GM18499 (cell line): ENCODE measurements around the gene UNC5B.

Source experiments
- ATAC-seq: cut with Tn5 transposase; IDR thresholded peaks from one replicate; pipeline ENCODE4 v1.9.1; 2021; ENCODE audit warnings: moderate number of reproducible peaks; ENCODE audit not compliant: insufficient read depth, unreplicated experiment

UNC5B gene

DNA sequence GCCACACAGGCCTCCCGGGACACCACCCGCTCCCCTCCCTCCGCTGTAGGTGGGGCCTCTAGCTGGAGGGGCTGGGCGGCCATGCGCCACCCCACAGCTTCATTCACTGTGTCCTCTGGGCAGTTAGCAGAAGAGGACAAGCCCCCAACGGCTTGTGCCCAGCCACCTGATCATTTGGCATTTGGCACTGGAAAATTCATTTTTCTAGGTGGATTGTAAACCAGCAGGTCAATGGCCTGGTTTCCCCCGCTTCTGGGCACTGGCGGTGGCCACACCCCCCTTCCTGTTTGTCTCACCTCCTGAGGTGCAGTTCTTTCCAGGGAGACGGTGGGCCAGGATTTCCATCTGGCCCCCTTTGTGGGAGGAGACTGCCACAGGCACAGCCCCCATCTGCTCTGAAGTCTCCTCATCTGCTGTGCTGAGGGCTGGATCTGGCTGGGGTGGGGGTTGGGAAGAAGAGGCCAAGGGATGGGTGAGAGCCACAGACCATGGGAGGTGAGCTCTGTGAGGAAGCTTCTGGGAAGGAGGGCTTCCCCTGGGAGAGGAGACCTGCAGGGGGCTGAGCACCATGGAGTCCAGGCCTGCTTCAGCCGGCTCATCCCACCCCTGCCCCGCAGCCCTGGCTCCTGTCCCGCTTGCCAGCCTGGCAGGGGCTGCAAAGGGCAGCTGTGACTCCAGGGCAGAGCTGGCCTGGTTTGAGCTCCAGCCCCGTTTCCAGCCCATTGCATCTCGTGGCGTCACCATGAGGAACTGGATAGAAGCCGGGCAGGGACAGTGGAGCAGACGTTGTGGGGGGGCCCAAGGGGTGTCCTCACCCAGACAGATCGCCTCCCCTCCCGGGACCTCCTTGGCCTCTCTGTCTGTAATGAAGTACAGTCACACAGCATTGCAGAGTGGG is 66.6 kb downstream of the UNC5B start:
- ATAC-seq, result no peak

DNA sequence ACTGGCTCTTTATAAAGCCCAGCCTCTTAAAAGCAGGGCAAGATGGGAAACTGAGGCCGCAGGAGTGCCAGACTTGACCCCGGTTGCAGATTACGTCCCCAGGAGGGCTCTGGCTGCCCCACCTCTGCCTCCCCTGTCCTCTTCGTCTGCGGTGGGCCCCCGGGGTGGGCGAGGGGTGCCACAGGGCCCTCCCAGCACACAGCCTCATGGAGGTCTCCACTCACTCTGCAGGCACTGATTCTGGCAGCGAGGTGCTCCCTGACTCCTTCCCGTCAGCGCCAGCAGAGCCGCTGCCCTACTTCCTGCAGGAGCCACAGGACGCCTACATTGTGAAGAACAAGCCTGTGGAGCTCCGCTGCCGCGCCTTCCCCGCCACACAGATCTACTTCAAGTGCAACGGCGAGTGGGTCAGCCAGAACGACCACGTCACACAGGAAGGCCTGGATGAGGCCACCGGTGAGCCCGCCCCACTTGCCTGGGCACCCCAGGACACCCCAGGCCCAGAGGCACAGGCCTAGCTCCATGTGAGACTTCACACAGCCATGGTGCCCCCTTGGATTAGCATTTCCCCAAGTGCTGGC is 67.3 kb downstream of the UNC5B start:
- no peak for ATAC-seq

DNA sequence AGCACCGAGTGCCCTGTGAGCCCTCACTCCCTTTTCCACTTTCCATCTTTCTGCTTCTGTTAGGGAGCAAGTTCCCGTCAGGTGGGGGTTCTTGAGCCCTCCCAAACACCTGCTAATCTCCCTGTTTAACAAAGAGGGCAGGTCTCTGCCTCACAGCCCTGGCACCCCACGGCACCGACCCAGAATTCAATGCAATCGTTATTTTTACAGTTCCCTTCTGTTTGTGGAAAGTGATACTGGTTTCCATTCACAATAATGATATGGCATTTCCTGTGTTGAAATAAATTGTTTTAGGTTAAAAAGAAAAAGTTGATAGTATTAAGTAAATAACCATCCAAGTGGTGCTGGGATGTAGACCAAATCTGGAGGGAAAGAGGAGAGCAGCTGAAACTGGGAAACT is 67.8 kb downstream of the UNC5B start:
- no peak for ATAC-seq

DNA sequence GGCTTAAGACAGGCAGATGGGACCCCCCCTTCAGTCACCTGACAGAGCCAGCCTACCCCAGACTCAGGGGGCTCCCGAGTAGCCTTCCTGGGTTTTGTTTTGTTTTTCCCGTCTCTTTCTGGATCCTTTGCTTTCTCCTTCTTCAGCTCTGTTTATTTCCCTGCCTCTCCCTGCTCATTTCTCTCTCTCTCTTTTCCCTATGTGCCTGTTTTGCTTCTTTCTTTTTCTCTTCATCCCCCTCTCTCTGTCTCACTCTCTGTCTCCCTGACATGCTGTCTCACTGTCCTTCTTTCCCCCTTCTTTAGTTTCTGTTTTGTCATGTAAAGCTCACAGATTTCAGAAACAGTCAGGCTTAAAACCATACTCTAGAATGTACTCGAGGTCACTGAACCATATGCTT is 68.5 kb downstream of the UNC5B start:
- ATAC-seq, result no peak

DNA sequence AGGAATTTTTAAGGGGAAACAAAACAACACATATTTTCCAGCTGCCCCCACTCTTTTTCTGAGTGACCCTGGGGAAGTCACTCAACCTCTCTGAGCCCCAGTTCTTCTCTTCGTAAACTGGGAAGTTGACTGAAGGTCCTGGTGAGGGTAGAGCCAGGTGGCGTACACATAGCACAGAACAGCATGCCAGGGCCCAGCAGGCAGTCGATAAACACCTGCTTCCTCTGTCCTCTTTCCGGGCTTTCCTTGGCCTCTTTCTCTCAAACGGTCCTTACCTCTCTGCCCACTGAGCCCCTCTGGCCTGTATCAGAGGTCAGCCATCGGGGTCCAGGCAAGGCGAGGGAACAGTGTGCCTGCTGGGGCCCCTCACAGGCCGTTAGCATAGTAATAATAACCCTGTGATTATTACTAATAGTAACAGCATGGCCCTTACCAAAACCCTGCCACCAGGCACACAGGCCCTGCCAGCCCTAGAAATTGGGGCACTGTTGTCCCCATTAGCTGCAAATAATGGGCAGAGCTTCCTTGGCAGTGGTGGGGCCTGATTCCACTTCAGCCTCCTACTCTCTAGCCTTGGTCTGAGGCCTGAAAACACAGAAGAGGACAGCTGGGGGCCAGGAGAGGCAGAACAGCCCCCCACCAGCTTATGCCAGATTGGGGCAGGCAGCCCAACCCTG is 69.4 kb downstream of the UNC5B start:
- no peak for ATAC-seq

DNA sequence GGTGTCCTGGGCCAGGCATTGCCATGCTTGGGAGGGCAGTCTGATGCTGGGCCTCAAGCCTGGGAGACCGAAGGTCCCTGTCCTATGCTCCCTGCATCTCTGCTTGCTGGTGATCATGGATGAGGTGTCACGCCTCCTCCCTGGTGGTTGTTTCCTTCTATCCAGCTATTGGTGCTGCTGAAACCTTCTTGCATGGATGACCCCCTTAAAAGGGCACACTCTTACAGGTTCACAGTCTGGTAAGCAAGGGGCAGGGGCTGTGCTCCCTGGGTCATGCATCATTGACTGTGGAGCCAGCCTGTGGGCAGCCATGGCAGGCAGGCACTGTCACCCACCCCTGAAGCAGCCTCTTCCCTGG is 69.9 kb downstream of the UNC5B start:
- ATAC-seq, result no peak

DNA sequence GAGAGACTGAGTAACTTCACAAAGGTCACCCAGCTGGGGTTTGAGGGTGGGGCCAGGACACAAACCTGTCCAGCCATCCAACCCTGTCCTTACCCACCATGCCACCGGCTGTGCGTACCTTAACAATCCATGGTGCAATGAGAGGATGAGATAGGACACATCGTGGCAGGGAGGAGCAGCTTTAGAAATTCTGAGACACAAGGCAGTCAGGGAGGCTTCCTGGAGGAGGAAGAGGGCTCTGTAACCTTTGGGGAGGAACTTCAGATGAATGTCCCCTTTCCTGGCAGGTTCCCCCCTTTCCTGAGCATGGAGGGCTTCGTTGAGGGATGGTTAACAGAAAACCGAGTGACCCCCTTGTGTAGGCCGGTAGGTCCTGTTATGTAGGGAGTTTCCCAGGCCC is 71.0 kb downstream of the UNC5B start:
- ATAC-seq, result no peak

DNA sequence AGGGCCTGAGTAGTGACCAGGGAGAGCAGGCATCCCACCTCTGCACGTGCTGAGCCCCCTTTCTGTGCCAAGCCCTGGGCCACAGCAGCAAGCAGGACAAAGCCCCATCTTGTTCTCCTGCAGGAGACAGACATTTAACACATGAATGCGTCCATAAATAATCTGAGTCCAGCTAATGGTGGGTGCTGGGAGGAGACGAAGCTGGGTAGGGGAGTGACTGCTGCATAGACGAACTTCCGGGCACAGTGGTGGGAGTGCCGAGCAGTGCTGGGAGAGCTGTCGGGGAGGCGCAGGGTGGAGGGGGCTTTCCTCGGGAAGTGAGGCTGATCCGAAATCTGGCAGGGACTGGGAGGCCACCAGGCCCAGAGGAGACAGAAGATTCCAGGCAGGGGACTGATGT is 71.5 kb downstream of the UNC5B start:
- no peak for ATAC-seq

DNA sequence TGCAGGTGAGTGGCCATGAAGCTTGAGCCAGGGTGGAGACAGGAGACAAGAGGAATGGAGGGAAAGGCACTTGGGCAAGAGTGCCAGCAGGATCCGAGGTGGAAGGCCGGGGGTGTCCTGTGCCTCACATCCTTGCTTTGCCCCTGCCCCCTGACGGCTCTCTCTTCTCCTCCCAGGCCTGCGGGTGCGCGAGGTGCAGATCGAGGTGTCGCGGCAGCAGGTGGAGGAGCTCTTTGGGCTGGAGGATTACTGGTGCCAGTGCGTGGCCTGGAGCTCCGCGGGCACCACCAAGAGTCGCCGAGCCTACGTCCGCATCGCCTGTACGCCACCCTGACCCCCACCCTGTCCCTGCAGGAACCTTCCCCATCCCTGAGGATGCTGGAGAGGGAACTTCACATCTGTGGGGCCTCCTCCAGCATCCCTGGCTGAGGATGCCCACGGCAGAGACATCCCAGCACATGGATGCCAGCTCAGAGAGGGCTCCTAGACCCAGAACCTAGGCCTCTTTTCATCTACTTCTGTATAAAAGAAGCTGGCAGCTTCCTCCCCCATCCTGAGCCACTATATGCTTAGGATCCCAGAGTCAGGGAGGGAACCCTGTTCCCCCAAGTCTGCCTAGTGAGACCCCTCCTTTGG is 72.3 kb downstream of the UNC5B start:
- ATAC-seq, result no peak

DNA sequence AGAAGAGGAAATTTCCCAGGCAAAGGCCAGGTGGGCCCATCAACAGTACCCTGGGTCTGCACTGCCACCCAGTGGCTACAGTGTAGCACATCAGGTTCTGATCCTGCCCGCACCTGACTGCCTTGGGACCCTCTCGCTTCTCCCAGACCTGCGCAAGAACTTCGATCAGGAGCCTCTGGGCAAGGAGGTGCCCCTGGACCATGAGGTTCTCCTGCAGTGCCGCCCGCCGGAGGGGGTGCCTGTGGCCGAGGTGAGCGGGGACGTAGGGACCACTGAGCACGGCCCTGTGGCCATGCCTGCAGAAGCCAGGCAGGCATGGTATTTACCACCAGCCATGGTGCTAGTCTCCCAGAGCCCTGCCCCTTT is 72.8 kb downstream of the UNC5B start:
- ATAC-seq, result no peak

DNA sequence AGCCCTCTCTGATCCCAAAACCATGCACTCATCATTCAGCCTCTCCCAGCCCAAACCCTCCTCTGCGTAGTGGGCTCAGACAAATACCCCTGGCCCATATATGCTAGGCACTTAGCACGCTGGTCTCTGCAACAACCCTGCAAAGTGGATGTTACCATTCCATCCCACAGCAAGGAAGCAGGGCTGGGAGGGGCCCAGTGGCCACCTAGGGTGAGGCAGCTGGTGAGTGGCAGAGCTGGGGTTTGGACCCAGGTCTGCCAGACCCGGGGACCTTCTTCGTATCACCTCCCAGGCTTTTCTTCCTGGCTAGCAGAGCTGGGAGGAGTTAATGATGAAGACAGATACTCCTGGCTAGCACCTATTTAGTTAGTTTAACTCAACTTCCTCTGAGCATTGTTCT is 73.6 kb downstream of the UNC5B start:
- ATAC-seq, result no peak

DNA sequence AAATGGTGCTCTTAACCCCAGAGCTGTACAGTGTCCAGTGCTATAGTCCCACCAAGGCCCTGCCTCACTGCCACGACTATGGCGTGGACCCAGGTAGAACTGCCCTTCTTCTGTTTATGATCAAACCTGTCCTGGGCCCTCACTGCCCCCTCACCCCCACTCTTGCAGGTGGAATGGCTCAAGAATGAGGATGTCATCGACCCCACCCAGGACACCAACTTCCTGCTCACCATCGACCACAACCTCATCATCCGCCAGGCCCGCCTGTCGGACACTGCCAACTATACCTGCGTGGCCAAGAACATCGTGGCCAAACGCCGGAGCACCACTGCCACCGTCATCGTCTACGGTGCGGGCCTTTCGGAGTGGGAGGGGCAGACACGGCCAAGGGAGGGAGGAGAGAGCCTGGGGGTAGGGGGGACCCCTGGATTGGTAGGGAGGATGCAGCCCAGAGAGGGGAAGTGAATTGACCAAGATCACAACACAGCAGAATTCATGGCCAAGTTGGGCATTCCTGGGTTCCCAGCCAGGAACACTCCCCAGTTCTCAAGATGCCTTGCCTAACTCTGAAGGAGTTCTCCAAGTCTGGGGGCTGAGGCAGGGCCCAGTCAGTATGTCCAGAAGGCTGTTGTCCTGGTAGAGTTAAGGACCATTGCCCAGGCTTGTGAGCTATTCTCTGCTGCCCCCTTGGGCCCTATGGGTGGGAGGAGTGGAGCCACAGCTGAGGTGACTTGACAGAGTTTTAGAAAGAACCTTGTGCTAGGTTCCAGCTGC is 74.3 kb downstream of the UNC5B start:
- ATAC-seq, result no peak

DNA sequence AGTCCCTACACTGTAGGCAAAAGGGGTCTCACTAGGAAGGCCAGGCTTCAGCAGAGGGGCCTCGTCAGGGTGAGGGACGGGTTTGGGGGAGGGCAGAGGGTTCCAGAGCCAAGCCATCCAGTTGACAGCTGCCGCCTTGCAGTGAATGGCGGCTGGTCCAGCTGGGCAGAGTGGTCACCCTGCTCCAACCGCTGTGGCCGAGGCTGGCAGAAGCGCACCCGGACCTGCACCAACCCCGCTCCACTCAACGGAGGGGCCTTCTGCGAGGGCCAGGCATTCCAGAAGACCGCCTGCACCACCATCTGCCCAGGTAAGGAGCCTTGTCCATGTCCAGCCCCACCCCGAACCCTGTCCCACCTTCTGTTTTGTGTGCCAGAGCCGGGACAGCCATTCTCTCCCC is 75.1 kb downstream of the UNC5B start:
- ATAC-seq, result no peak

DNA sequence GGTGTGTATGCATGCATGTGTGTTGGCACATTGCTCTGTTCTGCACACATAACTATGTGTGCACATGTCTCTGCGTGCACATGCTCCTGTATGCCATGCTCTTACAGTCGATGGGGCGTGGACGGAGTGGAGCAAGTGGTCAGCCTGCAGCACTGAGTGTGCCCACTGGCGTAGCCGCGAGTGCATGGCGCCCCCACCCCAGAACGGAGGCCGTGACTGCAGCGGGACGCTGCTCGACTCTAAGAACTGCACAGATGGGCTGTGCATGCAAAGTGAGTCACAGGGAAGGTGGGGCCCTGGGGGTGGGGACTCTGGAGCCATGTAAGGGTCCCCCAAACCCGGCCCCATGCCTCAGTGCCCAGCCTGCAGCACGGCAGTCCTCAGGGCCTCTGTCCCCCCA is 76.1 kb downstream of the UNC5B start:
- ATAC-seq, result no peak

DNA sequence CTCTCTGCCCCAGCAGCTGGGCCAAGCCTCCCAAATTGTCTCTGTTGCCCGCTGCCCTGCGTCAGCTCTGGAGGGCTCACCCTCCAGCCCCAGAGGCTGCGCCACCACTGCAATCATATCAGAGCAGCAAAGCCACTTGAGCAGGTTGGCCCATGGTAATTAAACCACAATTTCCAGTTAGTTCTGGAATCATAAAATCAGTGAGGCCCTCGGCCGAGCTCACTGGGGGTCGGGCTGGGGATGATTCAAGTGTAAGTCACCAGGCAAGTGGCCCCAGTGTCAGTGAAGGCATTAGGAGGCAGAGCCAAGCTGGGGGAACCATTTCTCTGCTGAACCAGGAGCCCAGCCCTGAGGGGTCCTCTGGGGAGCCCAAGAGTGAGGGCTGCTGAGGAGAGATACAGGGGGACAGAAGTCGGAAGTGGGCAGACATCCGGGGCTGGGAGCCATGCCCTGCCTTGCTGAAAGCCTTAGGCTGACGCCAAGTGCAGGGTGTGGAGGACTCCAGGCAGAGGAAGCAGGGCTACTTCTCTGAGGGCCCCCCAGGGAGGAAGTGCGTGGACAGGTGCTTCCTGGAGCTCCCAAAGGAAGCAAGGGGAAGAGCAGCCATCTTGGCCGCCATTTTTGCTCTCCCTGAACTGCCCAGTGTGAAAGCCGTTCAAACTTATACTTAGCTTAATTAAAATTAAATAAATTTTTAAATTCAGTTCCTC is 77.2 kb downstream of the UNC5B start:
- no peak for ATAC-seq

DNA sequence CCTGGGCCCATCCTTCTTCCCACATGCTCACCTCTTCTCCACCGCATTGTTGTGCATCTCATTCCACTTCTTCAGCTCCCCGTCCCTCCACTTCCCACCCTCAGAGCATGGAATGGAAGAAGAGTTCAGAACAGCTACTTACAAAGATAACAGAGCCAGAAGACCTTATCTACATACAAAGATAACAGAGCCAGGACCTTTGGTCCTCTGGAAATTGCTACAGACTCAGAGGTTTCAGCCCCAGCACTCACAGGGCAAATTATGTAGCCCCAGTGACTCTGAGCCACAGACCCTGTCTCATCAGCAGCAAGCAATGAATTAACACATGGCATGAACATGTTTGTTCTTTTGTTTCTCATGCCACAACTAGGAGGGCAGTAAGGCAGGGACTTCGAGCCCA is 78.0 kb downstream of the UNC5B start:
- ATAC-seq, result no peak

DNA sequence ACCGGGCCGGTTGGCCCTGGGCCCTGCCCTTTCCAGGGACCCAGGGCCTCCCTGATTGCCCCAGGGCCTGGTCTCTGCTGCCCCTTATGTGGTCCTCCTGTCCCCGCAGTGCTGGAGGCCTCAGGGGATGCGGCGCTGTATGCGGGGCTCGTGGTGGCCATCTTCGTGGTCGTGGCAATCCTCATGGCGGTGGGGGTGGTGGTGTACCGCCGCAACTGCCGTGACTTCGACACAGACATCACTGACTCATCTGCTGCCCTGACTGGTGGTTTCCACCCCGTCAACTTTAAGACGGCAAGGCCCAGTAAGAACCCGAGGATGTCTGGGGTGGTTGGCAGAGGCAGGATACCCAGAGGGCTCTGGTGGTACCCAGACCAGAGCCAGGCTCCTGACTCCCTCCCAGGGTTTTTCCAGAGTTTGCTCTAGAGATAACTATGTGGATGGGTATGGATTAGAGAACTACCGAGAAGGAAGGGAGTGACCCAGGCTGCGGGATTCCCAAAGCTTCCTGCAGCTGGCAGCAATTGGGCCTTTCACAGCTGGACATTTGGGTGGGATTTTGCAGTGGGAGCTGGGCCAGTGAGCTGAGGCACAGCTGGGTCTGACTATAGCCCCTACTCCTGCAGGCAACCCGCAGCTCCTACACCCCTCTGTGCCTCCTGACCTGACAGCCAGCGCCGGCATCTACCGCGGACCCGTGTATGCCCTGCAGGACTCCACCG is 78.6 kb downstream of the UNC5B start:
- no peak for ATAC-seq

DNA sequence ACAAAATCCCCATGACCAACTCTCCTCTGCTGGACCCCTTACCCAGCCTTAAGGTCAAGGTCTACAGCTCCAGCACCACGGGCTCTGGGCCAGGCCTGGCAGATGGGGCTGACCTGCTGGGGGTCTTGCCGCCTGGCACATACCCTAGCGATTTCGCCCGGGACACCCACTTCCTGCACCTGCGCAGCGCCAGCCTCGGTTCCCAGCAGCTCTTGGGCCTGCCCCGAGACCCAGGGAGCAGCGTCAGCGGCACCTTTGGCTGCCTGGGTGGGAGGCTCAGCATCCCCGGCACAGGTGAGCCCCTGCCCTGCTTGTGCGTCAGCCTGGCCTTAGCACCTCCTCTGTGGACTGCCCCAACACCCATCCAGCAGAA is 79.1 kb downstream of the UNC5B start:
- ATAC-seq, result no peak
